GM23338 (cell line): Measurements from ENCODE around the gene SSTR5. TPM values are rescaled to one million over a fixed set of nuclear protein-coding genes. Genes with fewer than 3 reads are reported as not detected.

Source experiments
- ATAC-seq: fragments of 200-7000 bp; cut with Tn5 transposase; 3 replicates; pipeline ENCODE4 v1.9.1; 2020
- DNase-seq: peaks from one replicate; pipeline ENCODE4 v3.0.0-alpha.2; 2015; ENCODE audit warnings: low spot score
- H2AFZ ChIP-seq: fragments of 200-600 bp; sonication (generic); 2 replicates; pipeline ENCODE4 v1.8.0; 2016; ENCODE audit warnings: antibody characterized with exemption, mild to moderate bottlenecking, moderate library complexity
- H3F3A ChIP-seq: fragments of 200-600 bp; sonication (generic); replicated peaks from 2 replicates; pipeline ENCODE4 v1.8.0; 2017; ENCODE audit warnings: antibody characterized with exemption, mixed run types, low read depth
- H3K27ac ChIP-seq: fragments of 200-600 bp; sonication (generic); 2 replicates; pipeline ENCODE4 v1.6.1; 2016; ENCODE audit warnings: low read depth
- H3K27me3 ChIP-seq: fragments of 200-600 bp; sonication (generic); 2 replicates; pipeline ENCODE4 v1.8.0; 2016; ENCODE audit warnings: mild to moderate bottlenecking, mixed run types, moderate library complexity; ENCODE audit not compliant: insufficient read depth
- H3K36me3 ChIP-seq: fragments of 200-600 bp; sonication (generic); 2 replicates; pipeline ENCODE4 v1.8.0; 2016; ENCODE audit warnings: mild to moderate bottlenecking; ENCODE audit not compliant: insufficient read depth
- H3K4me1 ChIP-seq: fragments of 200-600 bp; sonication (generic); 2 replicates; pipeline ENCODE4 v1.8.0; 2016; ENCODE audit warnings: mild to moderate bottlenecking, moderate library complexity; ENCODE audit not compliant: insufficient read depth
- H3K4me2 ChIP-seq: fragments of 200-600 bp; sonication (generic); 2 replicates; pipeline ENCODE4 v1.7.1; 2017; ENCODE audit warnings: mixed run types
- H3K4me3 ChIP-seq: fragments of 200-600 bp; sonication (generic); 2 replicates; pipeline ENCODE4 v1.6.1; 2016; ENCODE audit warnings: mixed run types
- H3K79me2 ChIP-seq: fragments of 200-600 bp; sonication (generic); replicated peaks from 2 replicates; pipeline ENCODE4 v1.8.0; 2017; ENCODE audit warnings: mild to moderate bottlenecking; ENCODE audit not compliant: insufficient read depth
- H3K9me2 ChIP-seq: fragments of 200-600 bp; sonication (generic); 2 replicates; pipeline ENCODE4 v1.8.0; 2017; ENCODE audit not compliant: insufficient read depth
- H4K20me1 ChIP-seq: fragments of 200-600 bp; sonication (generic); replicated peaks from 2 replicates; pipeline ENCODE4 v1.8.0; 2017; ENCODE audit warnings: mild to moderate bottlenecking; ENCODE audit not compliant: insufficient read depth
- H3K27ac Mint-ChIP-seq: 2 replicates; pipeline ENCODE4 v1.8.0; 2020; ENCODE audit warnings: inconsistent platforms, mild to moderate bottlenecking, moderate library complexity, mixed read lengths
- H3K27me3 Mint-ChIP-seq: 3 replicates; pipeline ENCODE4 v1.8.0; 2022; ENCODE audit warnings: low read depth, mild to moderate bottlenecking, moderate library complexity, mixed read lengths, inconsistent platforms; ENCODE audit not compliant: insufficient read depth, poor library complexity
- H3K36me3 Mint-ChIP-seq: 3 replicates; pipeline ENCODE4 v1.8.0; 2021; ENCODE audit warnings: low read depth, mild to moderate bottlenecking, inconsistent platforms, moderate library complexity, mixed read lengths
- H3K4me1 Mint-ChIP-seq: 3 replicates; pipeline ENCODE4 v1.8.0; 2020; ENCODE audit warnings: mild to moderate bottlenecking, inconsistent platforms, mixed read lengths
- H3K4me3 Mint-ChIP-seq: 3 replicates; pipeline ENCODE4 v1.8.0; 2021; ENCODE audit warnings: moderate library complexity, mild to moderate bottlenecking, inconsistent platforms, mixed read lengths
- H3K9me3 Mint-ChIP-seq: 3 replicates; pipeline ENCODE4 v1.8.0; 2020; ENCODE audit warnings: moderate library complexity, mild to moderate bottlenecking, inconsistent platforms, mixed read lengths
- CREB1 ChIP-seq: fragments of 250-450 bp; sonication (Bioruptor Pico); IDR thresholded peaks from 2 replicates; pipeline ENCODE4 v1.5.0; 2020; ENCODE audit warnings: low read depth, mild to moderate bottlenecking, moderate library complexity
- EZH2 ChIP-seq: fragments of 200-600 bp; sonication (generic); IDR thresholded peaks from one replicate; pipeline ENCODE4 v1.8.0; 2017; ENCODE audit warnings: antibody characterized with exemption, mild to moderate bottlenecking, low read depth; ENCODE audit not compliant: unreplicated experiment
- JUNB ChIP-seq: IDR thresholded peaks from one replicate; pipeline ENCODE4 v1.6.1; 2016; ENCODE audit warnings: antibody characterized with exemption; ENCODE audit not compliant: unreplicated experiment
- NANOG ChIP-seq: IDR thresholded peaks from 2 replicates; pipeline ENCODE4 v1.6.1; 2016; ENCODE audit warnings: antibody characterized with exemption, borderline replicate concordance
- STAT1 ChIP-seq: IDR thresholded peaks from one replicate; pipeline ENCODE4 v1.6.1; 2016; ENCODE audit warnings: antibody characterized with exemption; ENCODE audit not compliant: unreplicated experiment
- ZNF114 ChIP-seq: fragments of 250-450 bp; sonication (Bioruptor Pico); IDR thresholded peaks from 2 replicates; pipeline ENCODE4 v1.5.0; 2020; ENCODE audit warnings: mild to moderate bottlenecking, moderate library complexity
- polyA plus RNA-seq: library from polyadenylated mRNA; unstranded; fragments of >200 nt; fragmentation: Nextera tagmentation; extraction: Ambion mirVana; gene quantifications from 2 replicates; pipeline ENCODE4 v1.2.1, GENCODE V29; 2016
- total RNA-seq: library from RNA; depleted of rRNA; stranded (reverse); fragments of >200 nt; shearing (Covaris generic); gene quantifications from 2 replicates; pipeline ENCODE4 v1.2.3, GENCODE V29; 2014
- TF ChIP-seq, protein P1 (sequence below): fragments of 250-450 bp; sonication (Bioruptor Pico); IDR thresholded peaks from 2 replicates; pipeline ENCODE4 v1.5.0; 2020; ENCODE audit warnings: mild to moderate bottlenecking, moderate library complexity
- TF ChIP-seq, protein P2 (sequence below): IDR thresholded peaks from one replicate; pipeline ENCODE4 v1.6.1; 2018; ENCODE audit warnings: antibody characterized with exemption; ENCODE audit not compliant: unreplicated experiment
- TF ChIP-seq, protein P3 (sequence below), 2 experiments: fragments of 200-600 bp in 1 of 2; sonication (generic) in 1 of 2; conservative IDR thresholded peaks; 2 replicates each; pipeline versions ENCODE4 v1.5.1 to v1.6.1; 2016 to 2017; ENCODE audit warnings: antibody characterized with exemption in 2 of 2, low read depth in 2 of 2, mild to moderate bottlenecking in 2 of 2, moderate library complexity in 1 of 2

Gene SSTR5
- total and polyA plus RNA-seq, 2 experiments from 2014 or later: 0.60 to 1.0 TPM

DNA sequence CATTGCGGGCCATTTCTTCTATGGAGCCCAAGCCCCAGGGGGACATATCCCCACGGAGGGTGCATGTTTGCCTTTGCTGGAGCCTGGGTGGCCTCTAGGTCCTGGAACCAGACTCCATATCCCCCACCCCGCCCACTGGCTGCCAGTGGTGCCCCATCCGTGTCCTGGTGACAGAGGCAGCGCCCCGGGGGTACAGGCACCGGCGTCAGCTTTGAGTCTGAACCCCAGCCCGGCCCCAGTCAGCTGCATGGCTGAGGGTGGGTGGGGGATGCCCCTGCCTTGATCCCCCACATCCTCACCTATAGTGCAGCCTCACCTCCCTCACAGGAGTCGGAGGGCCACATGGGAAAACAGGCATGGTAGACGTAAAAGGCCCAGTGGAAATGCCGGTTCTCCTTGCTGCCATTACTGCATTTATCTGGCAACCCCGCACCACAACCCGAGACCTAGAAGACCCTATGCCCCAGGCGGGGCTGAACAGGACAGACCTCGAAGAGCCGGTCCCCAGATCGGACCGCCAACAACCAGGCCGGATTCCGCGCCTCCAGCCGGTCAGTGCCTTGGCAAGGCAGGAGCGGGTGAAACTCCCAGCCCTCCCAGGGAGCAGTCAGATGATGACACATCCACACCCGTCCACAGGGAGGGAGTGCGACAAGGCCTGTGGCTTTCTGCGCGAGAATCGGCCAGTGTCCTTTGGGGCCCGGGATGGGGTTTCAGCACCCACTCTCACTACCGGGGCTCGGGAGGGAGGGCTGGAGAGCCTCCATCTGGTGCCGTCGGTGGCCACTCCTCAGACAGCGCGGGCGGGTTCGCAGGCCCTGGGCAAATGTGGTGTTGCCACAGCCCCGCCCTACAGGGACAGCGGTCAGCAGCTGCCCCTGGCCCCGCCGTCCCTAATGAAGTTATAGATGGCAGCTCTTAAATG, 11.9 kb upstream of the SSTR5 start (continued):
- TF ChIP-seq, protein P1, sequence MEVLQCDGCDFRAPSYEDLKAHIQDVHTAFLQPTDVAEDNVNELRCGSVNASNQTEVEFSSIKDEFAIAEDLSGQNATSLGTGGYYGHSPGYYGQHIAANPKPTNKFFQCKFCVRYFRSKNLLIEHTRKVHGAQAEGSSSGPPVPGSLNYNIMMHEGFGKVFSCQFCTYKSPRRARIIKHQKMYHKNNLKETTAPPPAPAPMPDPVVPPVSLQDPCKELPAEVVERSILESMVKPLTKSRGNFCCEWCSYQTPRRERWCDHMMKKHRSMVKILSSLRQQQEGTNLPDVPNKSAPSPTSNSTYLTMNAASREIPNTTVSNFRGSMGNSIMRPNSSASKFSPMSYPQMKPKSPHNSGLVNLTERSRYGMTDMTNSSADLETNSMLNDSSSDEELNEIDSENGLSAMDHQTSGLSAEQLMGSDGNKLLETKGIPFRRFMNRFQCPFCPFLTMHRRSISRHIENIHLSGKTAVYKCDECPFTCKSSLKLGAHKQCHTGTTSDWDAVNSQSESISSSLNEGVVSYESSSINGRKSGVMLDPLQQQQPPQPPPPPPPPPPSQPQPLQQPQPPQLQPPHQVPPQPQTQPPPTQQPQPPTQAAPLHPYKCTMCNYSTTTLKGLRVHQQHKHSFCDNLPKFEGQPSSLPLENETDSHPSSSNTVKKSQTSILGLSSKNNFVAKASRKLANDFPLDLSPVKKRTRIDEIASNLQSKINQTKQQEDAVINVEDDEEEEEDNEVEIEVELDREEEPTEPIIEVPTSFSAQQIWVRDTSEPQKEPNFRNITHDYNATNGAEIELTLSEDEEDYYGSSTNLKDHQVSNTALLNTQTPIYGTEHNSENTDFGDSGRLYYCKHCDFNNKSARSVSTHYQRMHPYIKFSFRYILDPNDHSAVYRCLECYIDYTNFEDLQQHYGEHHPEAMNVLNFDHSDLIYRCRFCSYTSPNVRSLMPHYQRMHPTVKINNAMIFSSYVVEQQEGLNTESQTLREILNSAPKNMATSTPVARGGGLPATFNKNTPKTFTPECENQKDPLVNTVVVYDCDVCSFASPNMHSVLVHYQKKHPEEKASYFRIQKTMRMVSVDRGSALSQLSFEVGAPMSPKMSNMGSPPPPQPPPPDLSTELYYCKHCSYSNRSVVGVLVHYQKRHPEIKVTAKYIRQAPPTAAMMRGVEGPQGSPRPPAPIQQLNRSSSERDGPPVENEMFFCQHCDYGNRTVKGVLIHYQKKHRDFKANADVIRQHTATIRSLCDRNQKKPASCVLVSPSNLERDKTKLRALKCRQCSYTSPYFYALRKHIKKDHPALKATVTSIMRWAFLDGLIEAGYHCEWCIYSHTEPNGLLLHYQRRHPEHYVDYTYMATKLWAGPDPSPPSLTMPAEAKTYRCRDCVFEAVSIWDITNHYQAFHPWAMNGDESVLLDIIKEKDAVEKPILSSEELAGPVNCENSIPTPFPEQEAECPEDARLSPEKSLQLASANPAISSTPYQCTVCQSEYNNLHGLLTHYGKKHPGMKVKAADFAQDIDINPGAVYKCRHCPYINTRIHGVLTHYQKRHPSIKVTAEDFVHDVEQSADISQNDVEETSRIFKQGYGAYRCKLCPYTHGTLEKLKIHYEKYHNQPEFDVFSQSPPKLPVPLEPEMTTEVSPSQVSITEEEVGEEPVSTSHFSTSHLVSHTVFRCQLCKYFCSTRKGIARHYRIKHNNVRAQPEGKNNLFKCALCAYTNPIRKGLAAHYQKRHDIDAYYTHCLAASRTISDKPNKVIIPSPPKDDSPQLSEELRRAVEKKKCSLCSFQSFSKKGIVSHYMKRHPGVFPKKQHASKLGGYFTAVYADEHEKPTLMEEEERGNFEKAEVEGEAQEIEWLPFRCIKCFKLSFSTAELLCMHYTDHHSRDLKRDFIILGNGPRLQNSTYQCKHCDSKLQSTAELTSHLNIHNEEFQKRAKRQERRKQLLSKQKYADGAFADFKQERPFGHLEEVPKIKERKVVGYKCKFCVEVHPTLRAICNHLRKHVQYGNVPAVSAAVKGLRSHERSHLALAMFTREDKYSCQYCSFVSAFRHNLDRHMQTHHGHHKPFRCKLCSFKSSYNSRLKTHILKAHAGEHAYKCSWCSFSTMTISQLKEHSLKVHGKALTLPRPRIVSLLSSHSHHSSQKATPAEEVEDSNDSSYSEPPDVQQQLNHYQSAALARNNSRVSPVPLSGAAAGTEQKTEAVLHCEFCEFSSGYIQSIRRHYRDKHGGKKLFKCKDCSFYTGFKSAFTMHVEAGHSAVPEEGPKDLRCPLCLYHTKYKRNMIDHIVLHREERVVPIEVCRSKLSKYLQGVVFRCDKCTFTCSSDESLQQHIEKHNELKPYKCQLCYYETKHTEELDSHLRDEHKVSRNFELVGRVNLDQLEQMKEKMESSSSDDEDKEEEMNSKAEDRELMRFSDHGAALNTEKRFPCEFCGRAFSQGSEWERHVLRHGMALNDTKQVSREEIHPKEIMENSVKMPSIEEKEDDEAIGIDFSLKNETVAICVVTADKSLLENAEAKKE (CRISPR knock-in tag): no peak
- no peak for TF ChIP-seq NANOG
- TF ChIP-seq ZNF114 (CRISPR knock-in tag): no peak

DNA sequence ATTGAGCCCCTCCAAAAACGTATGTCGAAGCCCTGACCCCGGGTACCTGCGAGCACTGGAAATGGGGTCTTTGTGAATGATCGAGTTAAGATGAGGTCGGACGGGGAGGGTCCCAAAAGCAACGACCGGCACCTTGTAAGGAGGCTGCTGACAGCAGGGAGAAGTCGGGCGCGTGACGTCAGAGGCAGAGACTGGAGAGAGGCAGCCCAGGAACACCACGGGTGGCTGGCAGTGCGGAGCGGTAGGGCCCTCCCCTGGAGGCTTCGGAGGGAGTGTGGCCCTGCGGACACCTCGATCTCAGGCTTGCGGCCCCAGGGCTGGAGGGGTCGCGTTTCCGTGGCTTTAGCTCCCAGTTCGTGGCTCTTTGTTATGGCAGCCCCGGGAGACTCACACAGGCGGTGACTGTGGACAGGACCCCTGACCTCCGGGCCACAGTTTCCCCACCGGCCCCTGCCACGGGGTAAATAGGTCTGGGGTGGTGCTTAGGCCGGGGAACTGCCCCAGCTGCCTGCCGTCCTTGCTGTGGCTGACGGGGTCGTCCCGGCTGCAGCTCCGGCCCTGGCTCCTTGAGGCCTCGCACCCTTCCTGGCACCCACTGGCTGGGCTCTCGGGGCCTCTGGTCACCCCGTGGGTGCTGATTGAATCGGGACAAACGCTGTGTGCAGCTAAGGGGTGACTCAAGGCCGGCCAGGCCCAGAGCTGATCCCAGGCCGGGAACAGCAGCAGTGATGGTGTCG, 10.6 kb upstream of the SSTR5 start:
- H3K4me3 ChIP-seq: no peak overlapping the region
- H3K4me1 ChIP-seq: no peaks in the 10 kb centered on the region
- H4K20me1 ChIP-seq: no peaks in the 10 kb centered on the region
- H3K36me3 Mint-ChIP-seq: peaks cover 3% of the 10 kb centered on the region; the same call in 1 of the 3 replicates
- H3K4me2 ChIP-seq: no peak overlapping the region
- peaks cover 3% of the 10 kb centered on the region for H3K27me3 Mint-ChIP-seq
- H3K4me1 Mint-ChIP-seq: no peaks in the 10 kb centered on the region; the same call in 2 of the 3 replicates
- H2AFZ ChIP-seq: no peak overlapping the region
- peaks cover 8% of the 10 kb centered on the region for H3K9me3 Mint-ChIP-seq
- no peak overlapping the region for H3K4me3 Mint-ChIP-seq
- DNase-seq: no peak
- ATAC-seq: no peak
- no peaks in the 10 kb centered on the region for H3K9me2 ChIP-seq
- no peaks in the 10 kb centered on the region for H3F3A ChIP-seq
- H3K79me2 ChIP-seq: no peaks in the 10 kb centered on the region
- no peaks in the 10 kb centered on the region for H3K36me3 ChIP-seq
- H3K27me3 ChIP-seq: no peaks in the 10 kb centered on the region
- no peak overlapping the region for H3K27ac ChIP-seq
- no peak overlapping the region for H3K27ac Mint-ChIP-seq
- TF ChIP-seq STAT1 (no peak), JUNB (no peak), CREB1 (CRISPR knock-in tag) (no peak), EZH2 (no peak)
- TF ChIP-seq, protein P2, sequence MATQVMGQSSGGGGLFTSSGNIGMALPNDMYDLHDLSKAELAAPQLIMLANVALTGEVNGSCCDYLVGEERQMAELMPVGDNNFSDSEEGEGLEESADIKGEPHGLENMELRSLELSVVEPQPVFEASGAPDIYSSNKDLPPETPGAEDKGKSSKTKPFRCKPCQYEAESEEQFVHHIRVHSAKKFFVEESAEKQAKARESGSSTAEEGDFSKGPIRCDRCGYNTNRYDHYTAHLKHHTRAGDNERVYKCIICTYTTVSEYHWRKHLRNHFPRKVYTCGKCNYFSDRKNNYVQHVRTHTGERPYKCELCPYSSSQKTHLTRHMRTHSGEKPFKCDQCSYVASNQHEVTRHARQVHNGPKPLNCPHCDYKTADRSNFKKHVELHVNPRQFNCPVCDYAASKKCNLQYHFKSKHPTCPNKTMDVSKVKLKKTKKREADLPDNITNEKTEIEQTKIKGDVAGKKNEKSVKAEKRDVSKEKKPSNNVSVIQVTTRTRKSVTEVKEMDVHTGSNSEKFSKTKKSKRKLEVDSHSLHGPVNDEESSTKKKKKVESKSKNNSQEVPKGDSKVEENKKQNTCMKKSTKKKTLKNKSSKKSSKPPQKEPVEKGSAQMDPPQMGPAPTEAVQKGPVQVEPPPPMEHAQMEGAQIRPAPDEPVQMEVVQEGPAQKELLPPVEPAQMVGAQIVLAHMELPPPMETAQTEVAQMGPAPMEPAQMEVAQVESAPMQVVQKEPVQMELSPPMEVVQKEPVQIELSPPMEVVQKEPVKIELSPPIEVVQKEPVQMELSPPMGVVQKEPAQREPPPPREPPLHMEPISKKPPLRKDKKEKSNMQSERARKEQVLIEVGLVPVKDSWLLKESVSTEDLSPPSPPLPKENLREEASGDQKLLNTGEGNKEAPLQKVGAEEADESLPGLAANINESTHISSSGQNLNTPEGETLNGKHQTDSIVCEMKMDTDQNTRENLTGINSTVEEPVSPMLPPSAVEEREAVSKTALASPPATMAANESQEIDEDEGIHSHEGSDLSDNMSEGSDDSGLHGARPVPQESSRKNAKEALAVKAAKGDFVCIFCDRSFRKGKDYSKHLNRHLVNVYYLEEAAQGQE: no peak
- TF ChIP-seq, protein P3, sequence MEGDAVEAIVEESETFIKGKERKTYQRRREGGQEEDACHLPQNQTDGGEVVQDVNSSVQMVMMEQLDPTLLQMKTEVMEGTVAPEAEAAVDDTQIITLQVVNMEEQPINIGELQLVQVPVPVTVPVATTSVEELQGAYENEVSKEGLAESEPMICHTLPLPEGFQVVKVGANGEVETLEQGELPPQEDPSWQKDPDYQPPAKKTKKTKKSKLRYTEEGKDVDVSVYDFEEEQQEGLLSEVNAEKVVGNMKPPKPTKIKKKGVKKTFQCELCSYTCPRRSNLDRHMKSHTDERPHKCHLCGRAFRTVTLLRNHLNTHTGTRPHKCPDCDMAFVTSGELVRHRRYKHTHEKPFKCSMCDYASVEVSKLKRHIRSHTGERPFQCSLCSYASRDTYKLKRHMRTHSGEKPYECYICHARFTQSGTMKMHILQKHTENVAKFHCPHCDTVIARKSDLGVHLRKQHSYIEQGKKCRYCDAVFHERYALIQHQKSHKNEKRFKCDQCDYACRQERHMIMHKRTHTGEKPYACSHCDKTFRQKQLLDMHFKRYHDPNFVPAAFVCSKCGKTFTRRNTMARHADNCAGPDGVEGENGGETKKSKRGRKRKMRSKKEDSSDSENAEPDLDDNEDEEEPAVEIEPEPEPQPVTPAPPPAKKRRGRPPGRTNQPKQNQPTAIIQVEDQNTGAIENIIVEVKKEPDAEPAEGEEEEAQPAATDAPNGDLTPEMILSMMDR (conservative IDR thresholded peaks at IDR 0.05; ENCODE audit: low read depth in 2 of 2): no peak
